HG03571 (cell line): ENCODE data around the gene REXO1.

Source experiments
- ATAC-seq: cut with Tn5 transposase; IDR thresholded peaks from one replicate; pipeline ENCODE4 v1.9.1; 2021; ENCODE audit not compliant: unreplicated experiment

The REXO1 gene

GRCh38 chr19:1836458-1837221, 11.6 kb downstream of the REXO1 start:
- ATAC-seq, result no peak

- ATAC-seq, result no peak
Observed at GRCh38 chr19:1833540-1833939, 14.7 kb downstream of the REXO1 start.

DNA sequence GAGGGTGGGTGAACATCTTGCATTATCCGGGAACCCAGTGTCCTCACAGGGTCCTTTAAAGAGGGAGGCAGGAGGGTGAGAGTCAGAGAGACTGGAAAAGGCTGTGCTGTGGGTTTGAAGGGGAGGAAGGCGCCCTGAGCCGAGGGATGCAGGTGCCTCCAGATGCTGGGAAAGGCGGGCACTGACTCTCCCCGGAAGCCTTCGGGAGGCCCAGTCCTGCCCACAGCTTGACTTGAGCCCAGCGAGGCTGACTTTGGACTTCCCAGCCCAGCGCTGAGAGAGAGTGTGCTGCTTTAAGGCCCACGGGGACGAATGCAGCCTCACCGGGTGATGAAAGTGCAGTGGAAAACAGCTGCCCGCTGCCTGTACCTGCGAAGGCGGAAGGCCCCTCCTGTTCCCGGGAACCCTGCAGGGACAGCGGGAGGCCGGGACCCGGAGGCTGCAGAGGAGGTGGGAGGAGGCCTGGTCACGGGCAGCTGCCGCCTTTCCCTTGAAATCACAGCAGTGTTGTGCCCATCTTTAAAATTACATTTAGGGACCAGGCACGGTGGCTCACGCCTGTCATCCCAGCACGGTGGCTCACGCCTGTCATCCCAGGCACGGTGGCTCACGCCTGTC, 16.1 kb downstream of the REXO1 start:
- no peak for ATAC-seq

- ATAC-seq, result no peak
Observed at GRCh38 chr19:1830978-1831377, 17.3 kb downstream of the REXO1 start.

DNA sequence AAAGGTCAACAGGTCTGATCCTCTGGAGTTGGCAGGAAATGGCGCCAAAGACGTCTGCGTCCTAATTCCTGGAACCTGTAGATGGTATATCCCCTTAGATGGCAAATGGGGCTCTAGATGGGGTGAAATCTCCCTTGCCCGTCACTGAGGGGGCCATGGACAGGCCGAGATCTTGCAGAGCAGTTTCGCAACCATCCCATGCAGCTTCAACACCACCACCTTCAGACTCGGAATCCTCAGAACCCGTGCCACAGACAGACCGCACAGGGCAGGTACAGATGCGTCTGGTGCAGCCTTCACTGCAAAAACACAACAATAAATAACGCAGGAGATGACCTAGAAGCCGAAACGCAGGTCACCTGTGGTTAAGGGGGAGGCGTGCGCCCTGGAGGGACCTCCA, 17.7 kb downstream of the REXO1 start:
- no peak for ATAC-seq

GRCh38 chr19:1829958-1830357, 18.3 kb downstream of the REXO1 start:
- no peak for ATAC-seq

GRCh38 chr19:1828279-1829238, 19.7 kb downstream of the REXO1 start:
- ATAC-seq, result no peak

DNA sequence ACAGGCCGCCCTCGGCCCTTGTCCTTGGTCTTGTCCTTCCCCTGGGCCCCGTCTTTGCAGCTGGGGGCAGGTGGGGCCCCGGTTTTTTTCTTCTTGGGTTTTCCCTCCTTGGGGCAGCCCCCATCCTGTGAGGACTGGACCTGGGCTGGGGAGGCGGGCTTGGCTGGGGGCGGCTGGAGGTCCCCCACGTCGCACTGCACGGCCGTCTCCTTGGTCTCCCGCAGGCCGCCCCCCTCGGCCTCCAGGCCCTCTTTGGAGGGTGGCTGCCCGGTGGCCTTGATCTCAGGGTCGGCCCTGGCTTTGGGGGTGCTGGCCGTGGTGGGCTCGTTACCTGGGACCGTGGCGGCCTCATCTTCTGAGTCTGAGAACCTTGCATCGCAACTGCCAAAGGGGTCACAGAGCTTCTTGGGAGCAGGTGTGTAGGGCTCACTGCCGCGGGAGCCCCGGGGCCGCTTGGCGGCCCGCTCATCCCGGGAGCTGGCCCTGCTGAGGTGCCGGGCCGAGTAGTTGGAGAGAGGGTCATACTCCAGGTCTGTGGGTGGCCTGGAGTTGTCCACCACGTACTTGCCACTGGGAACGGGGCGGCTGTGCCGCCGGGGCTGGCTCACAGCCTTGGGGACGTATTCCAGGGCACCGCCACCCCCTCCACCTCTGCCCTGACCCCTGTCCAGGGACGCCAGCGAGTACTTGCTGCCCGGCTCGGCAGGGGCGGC, 20.6 kb downstream of the REXO1 start:
- ATAC-seq, result no peak

DNA sequence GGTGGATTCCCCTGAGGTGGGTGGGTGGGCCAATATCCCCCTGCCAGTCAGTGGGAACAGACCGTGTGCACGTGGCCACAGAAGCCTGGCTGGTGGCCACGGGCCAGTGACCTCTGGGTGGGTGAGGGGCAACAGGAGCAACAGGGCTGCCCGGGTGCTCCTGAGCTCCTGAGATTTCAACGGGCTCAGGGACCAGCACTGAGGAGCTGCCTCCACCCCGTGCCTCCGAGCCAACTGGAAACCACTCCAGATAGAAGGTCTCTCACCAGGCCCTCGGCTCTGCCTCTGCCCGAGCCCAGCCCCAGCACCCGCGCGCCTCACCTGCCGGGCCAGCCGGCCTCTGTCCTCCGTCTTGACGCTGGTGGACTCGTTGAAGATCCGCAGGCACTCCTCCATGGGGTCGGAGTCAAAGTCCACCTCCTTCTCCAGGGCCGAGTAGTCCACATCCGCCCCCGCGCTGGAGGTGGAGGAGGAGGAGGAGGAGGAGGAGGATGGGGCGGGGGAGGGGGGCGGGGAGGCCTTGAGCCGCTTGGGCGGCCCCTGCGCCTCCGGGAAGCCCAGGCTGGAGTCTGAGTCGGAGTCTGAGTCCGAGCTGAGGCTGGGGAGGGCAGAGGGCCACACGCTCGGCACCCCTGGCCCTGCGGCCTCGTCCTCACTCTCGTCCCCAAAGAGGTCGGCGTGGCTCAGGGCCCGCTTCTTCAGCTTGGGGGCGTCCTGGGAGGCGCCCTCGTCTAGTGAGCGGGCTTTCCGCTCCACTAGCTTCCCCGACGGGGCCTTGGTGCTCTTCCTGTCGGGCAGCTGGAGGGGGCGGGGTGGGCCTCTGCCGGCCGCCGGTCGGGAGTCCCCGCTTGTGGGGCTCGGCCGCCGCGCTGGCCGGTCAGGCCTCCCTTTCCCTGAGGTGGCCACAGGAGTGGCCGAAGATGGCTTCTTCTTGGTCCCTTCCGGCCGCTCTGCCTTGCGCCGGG, 21.4 kb downstream of the REXO1 start:
- no peak for ATAC-seq

GRCh38 chr19:1825909-1826556, 22.2 kb downstream of the REXO1 start:
- no peak for ATAC-seq

DNA sequence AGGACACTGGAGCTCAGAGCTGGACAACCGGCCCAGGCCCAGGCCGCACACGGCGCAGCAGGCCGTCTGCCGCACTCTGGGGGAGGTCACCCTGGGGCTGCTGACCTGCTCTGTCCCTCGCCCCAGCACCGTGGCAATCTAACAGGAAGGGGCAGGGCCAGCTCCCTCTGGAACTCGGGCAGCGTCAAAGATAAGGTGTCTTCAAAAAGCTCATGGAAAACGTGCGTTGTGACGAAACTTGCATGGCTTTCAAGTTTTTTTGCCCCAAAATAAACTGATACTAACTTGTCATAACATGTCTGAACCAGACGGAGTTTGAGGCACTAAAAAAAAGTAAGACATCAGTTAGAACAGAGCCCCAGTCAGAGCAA, 24.0 kb downstream of the REXO1 start:
- ATAC-seq, result no peak

DNA sequence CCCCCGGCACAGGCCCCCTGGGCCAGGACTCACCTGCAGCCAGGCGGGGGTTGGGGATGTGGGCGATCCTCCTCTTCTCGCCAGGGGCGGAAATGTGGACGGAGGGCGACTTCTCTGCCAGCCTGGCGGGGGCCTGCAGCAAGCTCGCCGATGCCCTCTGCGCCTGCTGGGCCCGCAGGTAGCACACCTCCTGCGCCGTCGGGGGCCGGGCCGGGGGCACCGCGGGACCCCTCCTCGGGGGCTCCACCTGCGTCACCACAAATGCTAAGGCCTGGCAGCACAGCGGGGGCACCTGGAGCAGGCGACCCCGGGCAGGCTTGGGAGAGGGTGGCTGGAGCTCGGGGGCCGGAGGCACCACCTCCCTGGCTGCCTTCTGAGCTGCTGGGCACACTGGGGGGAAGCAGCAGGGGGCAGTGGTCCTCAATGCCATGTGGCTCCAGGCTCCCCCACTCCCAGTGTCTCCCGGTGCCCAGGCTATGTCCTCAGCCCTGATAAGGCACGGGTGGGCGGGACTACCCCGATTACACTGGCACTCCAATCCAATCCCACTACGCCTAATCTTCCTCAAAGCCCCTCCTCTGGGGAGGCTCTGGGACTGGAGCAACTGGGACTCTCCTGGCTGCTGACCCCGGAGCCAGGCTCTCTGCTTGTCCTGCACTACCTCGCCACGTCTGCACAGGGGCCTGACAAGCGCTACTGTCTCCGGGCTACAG, 24.6 kb downstream of the REXO1 start:
- no peak for ATAC-seq

- no peak for ATAC-seq
Observed at GRCh38 chr19:1823020-1823419, 25.3 kb downstream of the REXO1 start.

GRCh38 chr19:1822210-1822609, 26.1 kb downstream of the REXO1 start:
- no peak for ATAC-seq

DNA sequence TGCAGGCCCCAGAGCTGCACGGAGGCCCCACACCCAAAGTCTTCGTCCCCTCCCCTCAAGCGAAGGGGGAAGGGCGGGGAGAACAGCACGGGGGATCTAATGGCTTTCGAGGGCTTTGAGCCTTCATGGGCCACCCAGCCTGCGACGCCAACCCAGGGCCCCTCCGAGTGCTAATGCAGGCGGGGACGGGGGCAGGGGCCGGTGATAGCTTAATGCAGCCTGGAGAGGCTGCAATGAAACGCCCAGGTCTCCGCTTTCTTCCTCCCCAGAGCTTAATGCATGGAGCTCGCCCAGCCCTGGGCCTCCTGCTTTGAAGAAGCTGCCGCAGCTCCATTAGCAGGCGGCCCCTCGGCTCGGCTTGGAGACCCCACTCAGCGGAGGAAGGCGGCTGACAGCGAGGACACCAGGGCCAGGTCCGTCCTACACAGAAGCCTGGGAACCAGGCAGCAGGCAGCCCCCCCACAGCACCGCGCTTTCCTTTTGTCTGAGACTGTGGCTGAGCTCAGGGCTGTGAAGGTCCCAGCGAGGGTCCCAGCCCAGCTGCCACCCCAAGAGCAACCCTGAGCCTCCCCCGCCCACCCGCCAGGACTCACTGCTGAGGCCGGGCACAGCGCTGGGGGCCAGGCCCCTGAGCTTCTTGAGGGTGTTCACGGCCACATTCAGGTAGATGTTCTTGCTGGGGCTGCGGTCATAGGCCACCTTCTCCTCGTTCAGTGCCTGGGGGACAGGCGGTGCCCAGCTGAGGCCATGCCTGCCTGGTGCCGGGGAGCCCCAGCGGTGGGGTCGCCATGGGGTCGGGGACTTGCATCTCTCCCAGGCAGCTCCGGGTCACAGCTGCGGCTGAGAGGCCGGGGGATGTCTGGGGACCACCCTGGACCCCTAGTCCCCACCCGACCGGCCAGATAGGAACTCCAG, 28.7 kb downstream of the REXO1 start:
- no peak for ATAC-seq

DNA sequence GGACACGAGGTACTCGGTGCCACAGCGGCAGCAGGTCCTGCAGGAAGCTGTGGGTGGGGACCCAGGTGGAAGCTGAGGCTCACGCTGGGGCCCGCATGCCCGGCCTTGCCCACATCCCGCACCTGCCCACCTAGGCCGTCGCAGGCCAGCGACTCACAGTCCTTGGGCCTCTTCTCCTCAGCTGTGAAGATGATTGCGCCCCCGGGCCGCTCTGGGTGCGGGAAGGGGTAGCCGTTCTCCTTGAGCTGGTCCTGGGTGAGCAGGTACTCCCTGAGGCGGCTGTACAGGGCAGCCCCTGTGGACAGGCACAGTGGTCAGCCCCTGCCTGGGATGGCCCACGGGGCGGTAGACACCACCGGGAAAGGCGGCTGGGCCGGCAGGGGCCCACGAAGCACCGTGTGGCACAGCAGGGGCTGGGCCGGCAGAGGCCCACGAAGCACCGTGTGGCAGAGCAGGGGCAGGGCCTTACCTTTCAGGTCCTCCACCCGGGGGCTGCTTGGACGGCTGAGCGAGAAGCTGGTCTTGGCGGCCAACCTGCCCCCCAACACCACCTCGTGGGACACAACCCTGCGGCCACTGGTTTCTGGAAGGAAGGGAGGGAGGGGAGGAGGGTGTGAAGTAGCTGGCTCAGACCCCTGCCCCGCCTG, 29.6 kb downstream of the REXO1 start:
- no peak for ATAC-seq

DNA sequence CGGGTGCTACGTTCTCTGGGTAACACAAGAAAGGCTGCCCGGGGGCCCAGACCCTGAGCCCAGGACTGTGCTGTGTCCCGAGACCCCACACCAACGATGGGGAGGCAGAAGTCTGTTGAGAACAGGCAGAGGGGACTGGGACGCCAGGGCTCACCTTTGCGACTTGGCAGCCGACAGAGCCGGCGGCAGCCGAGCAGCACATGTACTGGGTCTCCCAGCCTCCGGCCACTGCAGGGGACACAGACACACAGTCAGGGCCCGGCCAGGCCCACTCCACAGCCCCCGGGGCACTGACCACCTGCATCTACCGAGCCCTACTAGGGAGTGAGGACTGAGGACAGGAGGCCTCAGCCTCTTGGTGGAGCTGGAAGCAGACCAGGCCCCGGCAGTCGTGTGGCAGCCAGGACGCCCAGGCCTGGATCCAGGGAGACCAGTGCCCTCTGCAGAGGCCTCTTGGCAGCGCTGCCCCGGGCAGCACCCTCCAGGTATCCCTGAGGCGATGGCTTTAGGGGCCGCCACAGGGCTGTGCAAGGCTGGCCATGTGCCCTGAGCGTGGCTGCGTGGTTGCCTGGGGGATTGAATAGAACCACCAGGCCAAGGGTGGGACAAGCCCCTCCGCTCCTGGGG, 30.6 kb downstream of the REXO1 start:
- ATAC-seq, result no peak
